ENCODE data around the gene SLC6A8. TPM values are rescaled to one million over a fixed set of nuclear protein-coding genes. Genes with fewer than 3 reads are reported as not detected.
"Not testable (repeated sequence)": the region's sequence is repeated elsewhere in the genome, so short reads cannot be mapped to it uniquely, and the experiment has no call there.

Gene SLC6A8
- total RNA-seq, 1 donor from 2014 or later, result 144 TPM

DNA sequence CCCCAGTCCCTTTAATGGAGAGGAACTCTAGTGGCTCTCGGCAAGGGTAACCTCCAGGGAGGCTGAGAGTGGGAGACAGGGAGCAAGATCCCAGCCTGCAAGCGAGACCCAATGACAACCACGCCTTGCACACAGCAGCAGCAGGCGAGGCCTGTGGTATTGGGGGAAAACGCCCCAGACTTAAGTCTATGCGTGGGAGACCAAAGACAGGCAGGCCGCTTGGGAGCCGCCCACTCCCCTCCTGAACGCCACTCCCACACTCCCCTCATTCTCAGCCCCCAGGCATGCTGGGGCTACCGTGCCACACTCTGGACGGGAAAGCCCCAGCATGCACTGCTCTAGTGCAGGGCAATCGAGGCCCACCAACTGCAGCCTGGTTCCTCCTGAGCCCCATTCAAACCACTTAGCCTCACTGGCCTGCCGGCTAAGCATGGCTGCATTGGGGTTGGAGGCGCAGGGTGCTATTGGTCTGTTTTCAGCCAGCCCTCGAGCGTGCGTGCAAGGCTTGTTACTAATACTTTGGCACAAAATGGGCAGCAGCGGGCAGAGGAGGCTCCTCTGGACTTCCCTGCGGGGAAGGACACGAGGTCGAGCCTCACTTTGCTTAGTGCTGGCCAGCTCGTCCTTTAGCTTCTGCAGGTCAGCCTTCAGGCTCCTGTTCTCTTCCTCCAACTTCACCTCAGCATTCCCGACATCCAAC lies 14.8 kb downstream of the SLC6A8 start:
- DNase-seq (ENCODE audit: low spot score), result no peak

DNA sequence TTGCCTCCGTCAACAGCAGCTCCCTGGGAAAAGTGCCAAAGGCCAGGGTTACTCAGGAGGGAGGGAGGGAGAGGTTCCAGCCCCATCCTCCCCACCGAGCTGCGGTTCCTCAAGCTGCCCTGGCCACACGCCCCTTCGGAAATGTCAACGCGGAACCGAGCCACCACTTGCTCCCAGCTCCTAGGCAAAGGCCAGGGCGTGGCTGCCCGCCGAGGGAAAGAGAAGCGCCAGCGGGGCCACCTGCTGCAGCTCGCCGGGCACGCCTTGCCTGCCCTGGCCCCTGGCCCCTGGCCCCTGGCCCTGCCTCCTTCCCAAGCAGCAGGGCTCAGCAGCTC lies 15.3 kb downstream of the SLC6A8 start:
- intact Hi-C loops (cut with DNase I), result no loop called here
- no peak for DNase-seq (ENCODE audit: low spot score)

More for the DNA sequence above, 14.8 kb downstream of the SLC6A8 start:
- intact Hi-C loops (cut with DNase I), result no loop called here

DNA sequence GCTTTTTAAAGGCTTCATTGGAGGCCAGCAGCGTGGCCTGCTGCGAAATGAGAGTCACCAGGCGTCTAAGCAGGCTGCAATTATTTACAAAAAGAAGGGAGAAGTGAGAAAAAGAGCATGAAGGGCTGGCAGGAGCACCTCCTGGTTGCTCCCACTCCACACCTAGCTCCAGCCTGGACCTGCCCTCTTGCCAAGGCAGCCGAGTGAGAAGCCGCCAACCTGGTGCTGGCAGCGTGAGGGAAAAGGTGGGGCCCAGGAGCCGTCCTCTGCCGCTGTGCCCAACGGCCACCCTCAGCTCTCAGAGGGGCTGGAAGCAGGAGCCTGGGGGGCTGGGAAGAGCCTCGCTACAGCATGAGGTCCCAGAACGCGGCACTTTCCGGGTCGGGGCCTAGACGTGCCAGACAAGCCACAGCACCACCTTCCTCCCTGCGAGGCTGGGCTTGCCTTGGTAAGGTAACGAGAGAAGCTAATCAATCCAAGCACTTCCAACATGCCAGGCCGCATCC lies 16.3 kb downstream of the SLC6A8 start:
- intact Hi-C loops (cut with DNase I), result no loop called here
- DNase-seq (ENCODE audit: low spot score), result no peak

DNA sequence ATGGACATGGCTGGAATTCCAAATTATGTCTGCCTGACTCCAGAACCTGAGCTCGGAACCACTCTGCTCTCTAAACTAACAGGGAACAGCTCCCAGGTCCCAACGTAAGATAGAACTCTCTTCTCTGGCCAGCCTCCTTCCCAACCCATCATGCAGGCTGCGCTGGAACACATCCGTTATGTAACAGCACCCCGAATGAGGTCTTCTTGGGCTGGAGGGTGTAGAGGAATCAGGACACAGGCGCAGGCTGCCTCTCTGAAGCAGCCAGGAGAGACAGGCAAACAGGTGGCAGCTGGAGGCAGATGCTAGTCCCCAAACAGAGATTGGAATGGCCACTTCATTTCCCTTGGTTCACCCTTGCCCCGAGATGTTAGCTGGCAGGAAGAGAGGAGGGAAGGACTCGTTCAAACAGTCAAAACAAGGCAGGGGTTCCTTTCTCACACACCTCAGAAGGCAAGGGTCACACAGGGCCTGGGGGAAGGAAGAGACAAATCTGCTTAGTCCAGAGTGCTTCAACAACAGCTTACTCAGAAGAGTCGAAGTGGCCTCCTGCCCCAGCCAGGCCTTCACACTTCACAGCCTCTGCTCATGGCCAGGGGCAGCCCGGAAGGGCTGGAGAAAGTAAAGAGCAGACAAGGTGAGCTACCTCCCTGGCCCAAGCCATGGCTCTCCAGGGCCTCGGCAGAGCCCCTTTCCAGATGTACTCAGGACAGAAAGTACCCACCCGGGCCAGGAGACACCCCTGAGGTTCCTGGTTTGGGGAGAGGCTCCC lies 17.1 kb downstream of the SLC6A8 start:
- DNase-seq (ENCODE audit: low spot score); intact Hi-C loops (cut with DNase I): not testable (repeated sequence)

- DNase-seq (ENCODE audit: low spot score); intact Hi-C loops (cut with DNase I): not testable (repeated sequence)
Observed at GRCh38 chrX:153705403-153706060, 17.8 kb downstream of the SLC6A8 start.

DNA sequence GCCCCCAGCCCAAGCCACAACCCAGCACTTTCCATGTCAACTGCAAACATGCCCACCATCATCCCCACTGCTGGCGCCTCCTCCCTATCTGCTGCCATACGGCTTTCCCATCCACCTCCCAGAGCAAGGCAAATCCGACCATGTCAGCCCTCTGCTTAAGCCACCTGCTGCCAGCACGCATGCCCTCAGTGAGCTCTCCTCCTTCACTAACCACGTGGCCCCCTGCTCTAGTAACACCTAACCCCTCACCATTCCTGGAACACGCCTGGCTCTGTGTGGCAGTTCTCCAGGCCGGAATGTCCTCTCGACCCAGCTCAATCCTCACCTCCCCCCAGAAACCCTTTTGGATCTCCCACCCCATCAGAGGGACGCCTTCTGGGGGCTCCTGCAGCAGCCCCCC lies 19.1 kb downstream of the SLC6A8 start:
- no peak for DNase-seq (ENCODE audit: low spot score)
- intact Hi-C loops (cut with DNase I), result no loop called here

DNA sequence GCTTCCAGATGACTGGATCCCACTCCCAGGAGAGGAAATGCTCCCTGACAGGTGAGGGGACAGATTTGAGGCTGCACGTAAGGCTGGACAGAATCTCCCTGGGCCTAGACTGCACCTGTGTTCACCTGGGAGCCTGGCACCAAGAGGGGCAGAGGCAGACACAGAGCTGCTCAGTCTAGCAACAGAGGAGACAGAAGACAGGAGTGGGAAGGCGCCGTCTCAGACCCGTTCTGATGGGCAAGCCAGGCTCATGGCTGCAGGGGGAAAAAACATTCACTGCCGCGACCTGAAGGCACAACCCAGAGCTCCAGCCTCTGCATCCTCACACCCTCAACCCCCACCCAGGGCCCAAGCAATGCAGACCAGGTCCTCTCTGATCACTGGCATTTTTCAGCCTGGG lies 19.7 kb downstream of the SLC6A8 start:
- intact Hi-C loops (cut with DNase I), result no loop called here
- DNase-seq (ENCODE audit: low spot score), result no peak

DNA sequence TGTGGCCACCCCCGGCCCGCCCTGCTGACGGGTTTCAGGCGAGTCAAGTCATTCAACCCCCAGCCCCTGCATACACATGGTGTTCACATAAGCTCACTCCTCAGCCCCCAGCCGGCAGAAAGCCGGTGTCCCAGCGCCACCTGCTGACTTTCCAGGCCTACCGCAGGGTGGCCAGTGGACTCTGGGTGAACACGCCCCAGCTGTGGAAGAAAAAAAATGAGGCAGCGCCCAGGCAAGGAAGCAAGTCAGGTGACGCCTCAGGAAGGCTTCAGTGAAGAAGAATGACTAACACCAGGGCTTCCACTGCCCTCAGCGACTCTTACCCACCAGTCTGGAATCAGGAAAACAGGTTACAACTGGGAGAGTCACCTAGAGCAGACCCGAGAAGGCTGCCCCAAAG lies 20.7 kb downstream of the SLC6A8 start:
- intact Hi-C loops (cut with DNase I), result no loop called here
- no peak for DNase-seq (ENCODE audit: low spot score)

GRCh38 chrX:153709726-153710674 lies 22.3 kb downstream of the SLC6A8 start:
- no peak for DNase-seq (ENCODE audit: low spot score)
- intact Hi-C loops (cut with DNase I), result no loop called here

- intact Hi-C loops (cut with DNase I), result no loop called here
- DNase-seq (ENCODE audit: low spot score), result no peak
Observed at GRCh38 chrX:153714256-153714655, 26.5 kb downstream of the SLC6A8 start.

- DNase-seq (ENCODE audit: low spot score), result no peak
- intact Hi-C loops (cut with DNase I), result no loop called here
Observed at GRCh38 chrX:153717445-153717844, 29.7 kb downstream of the SLC6A8 start.

- no peak for DNase-seq (ENCODE audit: low spot score)
- intact Hi-C loops (cut with DNase I), result no loop called here
Observed at GRCh38 chrX:153719238-153719637, 31.5 kb downstream of the SLC6A8 start.

- DNase-seq (ENCODE audit: low spot score), result no peak
- intact Hi-C loops (cut with DNase I), result loop anchor here (5.0 kb wide), 1 partner anchor 112 kb away; no protein-coding TSS in a partner anchor
Observed at GRCh38 chrX:153719701-153720100, 32.0 kb downstream of the SLC6A8 start.

- DNase-seq (ENCODE audit: low spot score), result no peak
- intact Hi-C loops (cut with DNase I), result loop anchor here (5.0 kb wide), 1 partner anchor 116 kb away; no protein-coding TSS in a partner anchor
Observed at GRCh38 chrX:153722704-153723350, 35.1 kb downstream of the SLC6A8 start.

DNA sequence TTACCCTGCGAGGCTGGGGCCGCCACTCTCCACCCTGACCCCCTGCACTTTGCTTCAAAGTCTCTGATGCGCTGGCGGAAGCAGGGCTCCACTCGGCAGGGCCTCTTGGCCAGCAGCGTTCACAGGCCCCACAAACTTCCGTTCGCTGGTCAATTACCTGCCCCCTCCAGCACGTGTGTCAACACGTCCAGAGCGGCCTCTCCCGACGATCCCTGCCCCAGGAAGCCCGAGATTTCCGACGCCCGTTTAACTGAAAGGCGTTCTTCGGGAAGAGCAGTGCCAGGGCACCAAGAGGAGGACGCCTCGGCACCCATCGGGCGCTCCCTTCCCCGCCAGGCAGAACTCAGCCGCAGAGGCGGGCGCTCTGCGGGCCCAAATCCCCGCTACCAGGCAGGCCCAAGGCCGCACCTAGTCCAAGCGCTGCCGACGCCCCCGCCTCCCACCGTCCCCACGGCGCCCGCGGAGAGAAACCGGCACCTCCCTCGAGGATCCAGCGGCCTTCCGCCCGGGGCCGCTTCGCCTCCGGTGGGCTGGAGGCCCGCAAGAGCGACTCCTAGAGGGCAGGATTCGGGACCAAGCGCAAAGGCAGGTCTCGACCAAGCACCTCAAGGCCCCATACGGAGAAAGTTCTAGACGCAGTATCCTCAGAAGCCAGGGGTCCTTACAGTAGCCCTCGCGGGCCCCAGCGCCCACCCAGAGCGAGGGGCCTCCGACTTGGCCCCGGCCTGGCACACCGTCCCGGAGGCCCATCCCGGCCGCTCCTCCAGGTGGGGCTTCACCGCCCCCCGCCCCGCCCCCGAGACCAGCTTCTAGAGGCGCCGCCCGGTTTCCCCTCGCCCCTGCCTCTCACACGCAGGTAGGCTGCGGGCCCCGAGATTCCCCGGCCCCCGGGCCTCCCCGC lies 35.9 kb downstream of the SLC6A8 start:
- intact Hi-C loops (cut with DNase I), result loop anchor here (5.0 kb wide), 1 partner anchor 116 kb away; no protein-coding TSS in a partner anchor
- DNase-seq (ENCODE audit: low spot score), result no peak

DNA sequence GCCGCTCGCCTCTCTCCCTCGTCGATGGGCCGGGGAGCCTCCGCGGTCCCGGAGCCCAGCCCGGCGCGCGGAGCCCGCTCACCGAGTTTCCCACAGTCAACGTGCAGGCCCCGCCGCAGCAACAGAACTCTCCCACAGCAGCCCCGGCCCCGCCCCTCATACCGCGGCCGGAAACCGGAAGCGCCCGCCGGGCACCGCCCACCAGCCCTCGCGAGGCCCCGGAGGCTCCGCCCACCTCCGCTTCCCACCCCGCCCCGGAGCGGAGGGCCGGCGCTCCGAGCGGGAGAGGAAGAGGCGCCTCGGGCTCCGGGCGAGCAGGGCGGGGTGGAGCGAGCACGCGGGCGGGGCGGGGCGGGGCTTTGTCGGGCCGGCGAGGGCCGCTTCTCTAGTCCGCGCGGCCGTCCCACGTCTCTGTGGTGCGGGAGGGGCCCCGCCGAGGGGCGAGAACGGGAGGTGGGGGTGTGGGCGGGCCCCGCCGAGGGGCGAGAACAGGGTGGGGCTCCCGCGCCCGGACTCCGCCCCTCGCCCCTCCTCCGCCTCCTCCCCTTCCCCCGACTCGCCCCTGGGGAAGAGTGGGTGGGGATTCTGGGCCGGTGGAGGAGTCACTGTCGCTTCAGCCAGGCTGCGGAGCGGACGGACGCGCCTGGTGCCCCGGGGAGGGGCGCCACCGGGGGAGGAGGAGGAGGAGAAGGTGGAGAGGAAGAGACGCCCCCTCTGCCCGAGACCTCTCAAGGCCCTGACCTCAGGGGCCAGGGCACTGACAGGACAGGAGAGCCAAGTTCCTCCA lies 36.7 kb downstream of the SLC6A8 start, which contains the start of the genes ABCD1 and BCAP31:
ABCD1 (plus strand) TSS at position 605 of the 787 bp plus-strand sequence. CDS start 411 bp downstream, outside the sequence.
BCAP31 (minus strand) TSS at position 136 of the 787 bp plus-strand sequence. CDS start 1,143 bp downstream, outside the sequence.
- intact Hi-C loops (cut with DNase I), result loop anchor here (5.0 kb wide), 1 partner anchor 117 kb away; no protein-coding TSS in a partner anchor

More for the DNA sequence above, 36.7 kb downstream of the SLC6A8 start, which contains the start of the genes ABCD1 and BCAP31:
- peak; percentile 94 for DNase-seq (ENCODE audit: low spot score)

All from cardiac septum (tissue), 1 donor.